Measurements from ENCODE around the gene SLC40A1. TPM values are rescaled to one million over a fixed set of nuclear protein-coding genes. Genes with fewer than 3 reads are reported as not detected.

The SLC40A1 gene
- total and polyA plus RNA-seq, 2 of the 13 experiments (the other 11 are each of a cell fraction or from before 2014, with no cell fraction given), result 10.6 to 24.9 TPM

- TF ChIP-seq ZNF232 (CRISPR knock-in tag; IDR thresholded peaks at IDR 0.05; ENCODE audit: borderline replicate concordance), result no peak
Measured at GRCh38 chr2:189530965-189531637, 49.5 kb downstream of the SLC40A1 start (continued).

GRCh38 chr2:189528617-189529016, 52.0 kb downstream of the SLC40A1 start:
- in situ Hi-C loops (cut with HindIII; ENCODE audit: extremely low pct_ligation_motif_present, low pct_unique_long_range_greater_than_20kb) (no loop called here), intact Hi-C loops (cut with micrococcal nuclease; ENCODE audit: unreplicated experiment) (no loop called here)
- ChIA-PET CTCF (ENCODE audit: low intra/inter-chr PET ratio, low total read pairs) (no interaction called here), POLR2A (no interaction called here)
- Histone ChIP-seq H3K27me3 (ENCODE audit: control insufficient read depth in 1 of 2, insufficient read depth in 2 of 2, low read length in 2 of 2) (no peaks in the 10 kb centered on the region), H3K79me2 (ENCODE audit: insufficient read depth, low read length) (no peaks in the 10 kb centered on the region), H3K4me1 (ENCODE audit: insufficient read depth, low read length) (peaks cover 36% of the 10 kb centered on the region), H3K36me3 (replicated peaks in 1 of 2; ENCODE audit: control insufficient read depth in 1 of 2, insufficient read depth in 2 of 2, low read length in 2 of 2) (no peaks in the 10 kb centered on the region), H3K4me3 (replicated peaks in 1 of 3; ENCODE audit: insufficient read depth in 1 of 3, low read depth in 2 of 3, low read length in 3 of 3) (no peak overlapping the region), H2AFZ (ENCODE audit: low read length) (no peak overlapping the region), H3K9ac (ENCODE audit: insufficient read depth, low read depth, low read length) (no peak overlapping the region), H3K4me2 (ENCODE audit: low read depth, low read length) (no peak overlapping the region), H4K20me1 (ENCODE audit: insufficient read depth, low read length) (no peaks in the 10 kb centered on the region), H3K27ac (ENCODE audit: extremely low read length, insufficient read depth, low read length) (no peak overlapping the region), H3K9me3 (ENCODE audit: low read length) (no peaks in the 10 kb centered on the region)
- ATAC-seq, result no peak
- no peak for DNase-seq (ENCODE audit: low spot score)
- no TSS peak for BruUV-seq (replicated peaks)
- no peak for FAIRE-seq
- 83% methylated on average over 3 of the region's 3 CpGs for WGBS (ENCODE audit: low lambda C conversion rate)
- TF ChIP-seq HNRNPL (IDR thresholded peaks at IDR 0.05; ENCODE audit: low read depth, low read length) (no peak), ZNF121 (CRISPR knock-in tag; IDR thresholded peaks at IDR 0.05) (no peak), CSRNP1 (CRISPR knock-in tag; IDR thresholded peaks at IDR 0.05) (no peak), ATF1 (CRISPR knock-in tag; IDR thresholded peaks at IDR 0.05) (no peak), ZNF672 (CRISPR knock-in tag; IDR thresholded peaks at IDR 0.05) (no peak), PAXIP1 (CRISPR knock-in tag; conservative IDR thresholded peaks at IDR 0.05) (no peak), ZNF224 (CRISPR knock-in tag; IDR thresholded peaks at IDR 0.05) (no peak), PAX8 (CRISPR knock-in tag; IDR thresholded peaks at IDR 0.05; ENCODE audit: borderline replicate concordance) (no peak), SMC3 (IDR thresholded peaks at IDR 0.05; ENCODE audit: low read length) (no peak), ZNF703 (CRISPR knock-in tag; IDR thresholded peaks at IDR 0.05; ENCODE audit: borderline replicate concordance) (no peak), ZNF331 (CRISPR knock-in tag; IDR thresholded peaks at IDR 0.05) (no peak), MBD4 (IDR thresholded peaks at IDR 0.05; ENCODE audit: borderline replicate concordance, low read length) (no peak), ZKSCAN5 (CRISPR knock-in tag; IDR thresholded peaks at IDR 0.05) (no peak), ZBTB20 (CRISPR knock-in tag; IDR thresholded peaks at IDR 0.05; ENCODE audit: borderline replicate concordance, low read depth) (no peak), ZNF557 (CRISPR knock-in tag; IDR thresholded peaks at IDR 0.05) (no peak), PRDM4 (CRISPR knock-in tag; IDR thresholded peaks at IDR 0.05; ENCODE audit: borderline replicate concordance) (no peak)
